ENCODE results near the gene PPARG. TPM values are rescaled to one million over a fixed set of nuclear protein-coding genes. Genes with fewer than 3 reads are reported as not detected.

The PPARG gene
- total and polyA plus RNA-seq, 10 of the 15 experiments (the other 5 are each of a cell fraction or from before 2014, with no cell fraction given) = 0.06 to 0.86 (median 0.12) TPM; not detected in 5

DNA sequence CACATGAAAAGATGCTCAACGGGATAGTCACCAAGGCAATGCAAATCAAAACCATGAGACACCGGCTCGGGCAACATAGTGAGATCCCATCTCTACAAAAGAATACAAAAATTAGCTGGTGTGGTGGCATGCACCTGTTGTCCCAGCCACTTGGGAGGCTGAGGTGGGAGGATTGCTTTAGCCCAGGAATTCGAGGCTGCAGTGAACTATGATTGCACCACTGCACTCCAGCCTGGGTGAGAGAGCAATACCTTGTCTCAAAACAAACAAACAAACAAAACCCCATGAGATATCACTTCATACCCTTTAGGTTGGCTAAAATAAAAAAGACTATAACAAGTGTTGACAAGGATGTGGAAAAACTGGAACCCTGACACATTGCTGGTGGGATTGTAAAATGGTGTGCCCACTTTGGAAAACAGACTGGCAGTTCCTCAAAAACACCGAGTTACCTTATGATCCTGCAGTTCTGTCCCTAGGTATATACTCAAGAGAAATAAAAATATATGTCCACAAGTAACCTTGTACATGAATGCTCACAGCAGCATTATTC lies 3.8 kb upstream of the PPARG start:
- no peaks in the 10 kb centered on the region for H4K20me1 ChIP-seq (ENCODE audit: control insufficient read depth, insufficient read depth)
- TF ChIP-seq NR2F1 (conservative IDR thresholded peaks at IDR 0.05) = no peak
- TF ChIP-seq LARP7 (IDR thresholded peaks at IDR 0.05) = no peak
- no peak for TF ChIP-seq HDAC6 (IDR thresholded peaks at IDR 0.05; ENCODE audit: unreplicated experiment)
- no peak for TF ChIP-seq ZNF622 (IDR thresholded peaks at IDR 0.05)
- TF ChIP-seq, protein P1, sequence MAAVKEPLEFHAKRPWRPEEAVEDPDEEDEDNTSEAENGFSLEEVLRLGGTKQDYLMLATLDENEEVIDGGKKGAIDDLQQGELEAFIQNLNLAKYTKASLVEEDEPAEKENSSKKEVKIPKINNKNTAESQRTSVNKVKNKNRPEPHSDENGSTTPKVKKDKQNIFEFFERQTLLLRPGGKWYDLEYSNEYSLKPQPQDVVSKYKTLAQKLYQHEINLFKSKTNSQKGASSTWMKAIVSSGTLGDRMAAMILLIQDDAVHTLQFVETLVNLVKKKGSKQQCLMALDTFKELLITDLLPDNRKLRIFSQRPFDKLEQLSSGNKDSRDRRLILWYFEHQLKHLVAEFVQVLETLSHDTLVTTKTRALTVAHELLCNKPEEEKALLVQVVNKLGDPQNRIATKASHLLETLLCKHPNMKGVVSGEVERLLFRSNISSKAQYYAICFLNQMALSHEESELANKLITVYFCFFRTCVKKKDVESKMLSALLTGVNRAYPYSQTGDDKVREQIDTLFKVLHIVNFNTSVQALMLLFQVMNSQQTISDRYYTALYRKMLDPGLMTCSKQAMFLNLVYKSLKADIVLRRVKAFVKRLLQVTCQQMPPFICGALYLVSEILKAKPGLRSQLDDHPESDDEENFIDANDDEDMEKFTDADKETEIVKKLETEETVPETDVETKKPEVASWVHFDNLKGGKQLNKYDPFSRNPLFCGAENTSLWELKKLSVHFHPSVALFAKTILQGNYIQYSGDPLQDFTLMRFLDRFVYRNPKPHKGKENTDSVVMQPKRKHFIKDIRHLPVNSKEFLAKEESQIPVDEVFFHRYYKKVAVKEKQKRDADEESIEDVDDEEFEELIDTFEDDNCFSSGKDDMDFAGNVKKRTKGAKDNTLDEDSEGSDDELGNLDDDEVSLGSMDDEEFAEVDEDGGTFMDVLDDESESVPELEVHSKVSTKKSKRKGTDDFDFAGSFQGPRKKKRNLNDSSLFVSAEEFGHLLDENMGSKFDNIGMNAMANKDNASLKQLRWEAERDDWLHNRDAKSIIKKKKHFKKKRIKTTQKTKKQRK (IDR thresholded peaks at IDR 0.05; ENCODE audit: low read depth, low read length) = no peak
- TF ChIP-seq CHD4 (IDR thresholded peaks at IDR 0.05) = no peak
- TF ChIP-seq, protein P2, sequence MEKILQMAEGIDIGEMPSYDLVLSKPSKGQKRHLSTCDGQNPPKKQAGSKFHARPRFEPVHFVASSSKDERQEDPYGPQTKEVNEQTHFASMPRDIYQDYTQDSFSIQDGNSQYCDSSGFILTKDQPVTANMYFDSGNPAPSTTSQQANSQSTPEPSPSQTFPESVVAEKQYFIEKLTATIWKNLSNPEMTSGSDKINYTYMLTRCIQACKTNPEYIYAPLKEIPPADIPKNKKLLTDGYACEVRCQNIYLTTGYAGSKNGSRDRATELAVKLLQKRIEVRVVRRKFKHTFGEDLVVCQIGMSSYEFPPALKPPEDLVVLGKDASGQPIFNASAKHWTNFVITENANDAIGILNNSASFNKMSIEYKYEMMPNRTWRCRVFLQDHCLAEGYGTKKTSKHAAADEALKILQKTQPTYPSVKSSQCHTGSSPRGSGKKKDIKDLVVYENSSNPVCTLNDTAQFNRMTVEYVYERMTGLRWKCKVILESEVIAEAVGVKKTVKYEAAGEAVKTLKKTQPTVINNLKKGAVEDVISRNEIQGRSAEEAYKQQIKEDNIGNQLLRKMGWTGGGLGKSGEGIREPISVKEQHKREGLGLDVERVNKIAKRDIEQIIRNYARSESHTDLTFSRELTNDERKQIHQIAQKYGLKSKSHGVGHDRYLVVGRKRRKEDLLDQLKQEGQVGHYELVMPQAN (conservative IDR thresholded peaks at IDR 0.05) = no peak
- TF ChIP-seq ZNF217 (IDR thresholded peaks at IDR 0.05) = no peak
- TF ChIP-seq, protein P3, sequence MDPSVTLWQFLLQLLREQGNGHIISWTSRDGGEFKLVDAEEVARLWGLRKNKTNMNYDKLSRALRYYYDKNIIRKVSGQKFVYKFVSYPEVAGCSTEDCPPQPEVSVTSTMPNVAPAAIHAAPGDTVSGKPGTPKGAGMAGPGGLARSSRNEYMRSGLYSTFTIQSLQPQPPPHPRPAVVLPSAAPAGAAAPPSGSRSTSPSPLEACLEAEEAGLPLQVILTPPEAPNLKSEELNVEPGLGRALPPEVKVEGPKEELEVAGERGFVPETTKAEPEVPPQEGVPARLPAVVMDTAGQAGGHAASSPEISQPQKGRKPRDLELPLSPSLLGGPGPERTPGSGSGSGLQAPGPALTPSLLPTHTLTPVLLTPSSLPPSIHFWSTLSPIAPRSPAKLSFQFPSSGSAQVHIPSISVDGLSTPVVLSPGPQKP (IDR thresholded peaks at IDR 0.05; ENCODE audit: low read depth, low read length) = no peak
- TF ChIP-seq, protein P4, sequence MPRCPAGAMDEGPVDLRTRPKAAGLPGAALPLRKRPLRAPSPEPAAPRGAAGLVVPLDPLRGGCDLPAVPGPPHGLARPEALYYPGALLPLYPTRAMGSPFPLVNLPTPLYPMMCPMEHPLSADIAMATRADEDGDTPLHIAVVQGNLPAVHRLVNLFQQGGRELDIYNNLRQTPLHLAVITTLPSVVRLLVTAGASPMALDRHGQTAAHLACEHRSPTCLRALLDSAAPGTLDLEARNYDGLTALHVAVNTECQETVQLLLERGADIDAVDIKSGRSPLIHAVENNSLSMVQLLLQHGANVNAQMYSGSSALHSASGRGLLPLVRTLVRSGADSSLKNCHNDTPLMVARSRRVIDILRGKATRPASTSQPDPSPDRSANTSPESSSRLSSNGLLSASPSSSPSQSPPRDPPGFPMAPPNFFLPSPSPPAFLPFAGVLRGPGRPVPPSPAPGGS (IDR thresholded peaks at IDR 0.05; ENCODE audit: borderline replicate concordance, insufficient read depth, low read depth, low read length, poor library complexity, severe bottlenecking) = no peak
- no peak for TF ChIP-seq MTA3 (IDR thresholded peaks at IDR 0.05; ENCODE audit: borderline replicate concordance, low read length)
- TF ChIP-seq, protein P5, sequence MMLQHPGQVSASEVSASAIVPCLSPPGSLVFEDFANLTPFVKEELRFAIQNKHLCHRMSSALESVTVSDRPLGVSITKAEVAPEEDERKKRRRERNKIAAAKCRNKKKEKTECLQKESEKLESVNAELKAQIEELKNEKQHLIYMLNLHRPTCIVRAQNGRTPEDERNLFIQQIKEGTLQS (IDR thresholded peaks at IDR 0.05; ENCODE audit: borderline replicate concordance, extremely low read depth, low read depth, low read length) = no peak
- TF ChIP-seq BMI1 (IDR thresholded peaks at IDR 0.05; ENCODE audit: borderline replicate concordance) = no peak
- TF ChIP-seq YY1 (IDR thresholded peaks at IDR 0.05; ENCODE audit: low read depth, low read length) = no peak
- TF ChIP-seq, protein P6, sequence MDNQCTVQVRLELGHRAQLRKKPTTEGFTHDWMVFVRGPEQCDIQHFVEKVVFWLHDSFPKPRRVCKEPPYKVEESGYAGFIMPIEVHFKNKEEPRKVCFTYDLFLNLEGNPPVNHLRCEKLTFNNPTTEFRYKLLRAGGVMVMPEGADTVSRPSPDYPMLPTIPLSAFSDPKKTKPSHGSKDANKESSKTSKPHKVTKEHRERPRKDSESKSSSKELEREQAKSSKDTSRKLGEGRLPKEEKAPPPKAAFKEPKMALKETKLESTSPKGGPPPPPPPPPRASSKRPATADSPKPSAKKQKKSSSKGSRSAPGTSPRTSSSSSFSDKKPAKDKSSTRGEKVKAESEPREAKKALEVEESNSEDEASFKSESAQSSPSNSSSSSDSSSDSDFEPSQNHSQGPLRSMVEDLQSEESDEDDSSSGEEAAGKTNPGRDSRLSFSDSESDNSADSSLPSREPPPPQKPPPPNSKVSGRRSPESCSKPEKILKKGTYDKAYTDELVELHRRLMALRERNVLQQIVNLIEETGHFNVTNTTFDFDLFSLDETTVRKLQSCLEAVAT (IDR thresholded peaks at IDR 0.05) = no peak

More for the DNA sequence above, 3.8 kb upstream of the PPARG start:
- Histone ChIP-seq H2AFZ (ENCODE audit: control insufficient read depth, low read depth, low read length) (no peak overlapping the region), H3K36me3 (ENCODE audit: control insufficient read depth in 2 of 2, insufficient read depth in 2 of 2, low read length in 1 of 2) (no peaks in the 10 kb centered on the region), H3K9me3 (replicated peaks; ENCODE audit: control insufficient read depth, insufficient read depth, low read length) (no peaks in the 10 kb centered on the region), H3K4me2 (ENCODE audit: control insufficient read depth, insufficient read depth) (no peak overlapping the region), H3K27ac (ENCODE audit: control insufficient read depth, insufficient read depth) (no peak overlapping the region), H3K4me1 (ENCODE audit: control insufficient read depth, insufficient read depth, low read length) (no peaks in the 10 kb centered on the region), H3K9ac (ENCODE audit: control insufficient read depth, insufficient read depth, low read length) (no peak overlapping the region), H3K4me3 (no peak overlapping the region), H3K27me3 (replicated peaks in 1 of 2; ENCODE audit: control insufficient read depth in 2 of 2, insufficient read depth in 2 of 2, low read length in 1 of 2) (peaks cover 9 to 12% of the 10 kb centered on the region in 2 experiments), H3K79me2 (ENCODE audit: control insufficient read depth, insufficient read depth, low read length) (no peaks in the 10 kb centered on the region)
- no TSS peak for BruUV-seq (replicated peaks)
- WGBS (ENCODE audit: insufficient coverage, insufficient replicate concordance, low lambda C conversion rate, missing lambda C conversion rate) = 37% methylated on average over 5 of the region's 5 CpGs
- ATAC-seq = no peak
- ChIA-PET SMC1A (ENCODE audit: uncharacterized antibody, unreplicated experiment) (no interaction called here), POLR2A (no interaction called here), CTCF (interaction anchor here (0.6 kb wide), 1 partner anchor 313 kb away, joined by 4 read pairs; no protein-coding TSS in a partner anchor), RAD21 (ENCODE audit: unreplicated experiment) (no interaction called here)
- DNase-seq (ENCODE audit: low read depth, low spot score) = no peak
- no peak for FAIRE-seq
- intact Hi-C loops (cut with micrococcal nuclease; ENCODE audit: unreplicated experiment) = no loop called here
- in situ Hi-C loops (cut with MboI) = no loop called here
